NCI-H2196 treated with DMSO at 0.1 percent for 48 hours (cell line): ENCODE results near the gene POU6F2.

Experiments used
- DNase-seq: peaks from one replicate; lab custom pipeline; 2025; ENCODE audit not compliant: unreplicated experiment; lab: John Stamatoyannopoulos, UW

Gene POU6F2

DNA sequence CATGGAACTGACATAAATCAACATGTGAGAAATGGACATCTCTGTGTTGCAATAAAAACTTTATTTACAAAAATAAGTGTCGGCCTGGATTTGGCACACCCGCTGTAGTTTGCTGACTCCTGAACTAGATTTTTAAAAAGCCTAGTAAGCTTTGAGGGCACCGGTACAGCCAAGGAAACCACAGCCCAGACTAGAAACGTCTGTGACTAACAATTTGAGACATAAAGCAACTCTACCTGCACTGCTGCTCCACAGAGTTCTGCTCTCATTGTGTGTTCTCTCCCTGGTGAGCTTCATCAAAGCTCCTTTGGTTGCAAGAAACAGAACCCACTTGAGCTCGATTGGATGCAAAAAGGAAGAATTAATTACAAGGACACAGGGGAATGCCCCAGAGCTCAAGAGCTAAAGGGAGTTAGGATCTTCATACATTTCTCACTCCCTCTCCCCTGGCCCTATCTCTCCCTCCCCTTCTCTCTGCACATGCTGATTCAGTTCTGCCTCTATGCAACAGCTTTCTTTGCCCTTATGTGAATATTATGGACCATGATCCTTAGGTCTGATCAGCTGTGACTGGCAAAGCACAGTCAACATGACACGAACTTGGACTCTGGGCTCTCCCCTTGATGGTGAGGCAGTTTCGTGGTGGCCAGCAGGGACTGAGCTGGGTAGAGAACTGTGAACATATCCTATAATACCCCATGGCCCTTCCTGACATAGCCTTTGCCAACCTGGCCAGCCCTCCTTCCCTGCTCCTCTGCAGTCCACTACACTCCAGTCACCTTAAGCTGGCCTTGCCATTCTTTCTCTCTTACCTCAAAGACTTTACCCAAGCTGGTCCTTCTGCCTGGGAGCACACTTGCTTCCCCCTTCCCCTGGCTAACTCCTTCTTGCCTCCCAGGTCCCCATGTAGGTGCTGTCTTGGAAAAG lies 511.0 kb downstream of the POU6F2 start:
- DNase-seq: no peak

DNA sequence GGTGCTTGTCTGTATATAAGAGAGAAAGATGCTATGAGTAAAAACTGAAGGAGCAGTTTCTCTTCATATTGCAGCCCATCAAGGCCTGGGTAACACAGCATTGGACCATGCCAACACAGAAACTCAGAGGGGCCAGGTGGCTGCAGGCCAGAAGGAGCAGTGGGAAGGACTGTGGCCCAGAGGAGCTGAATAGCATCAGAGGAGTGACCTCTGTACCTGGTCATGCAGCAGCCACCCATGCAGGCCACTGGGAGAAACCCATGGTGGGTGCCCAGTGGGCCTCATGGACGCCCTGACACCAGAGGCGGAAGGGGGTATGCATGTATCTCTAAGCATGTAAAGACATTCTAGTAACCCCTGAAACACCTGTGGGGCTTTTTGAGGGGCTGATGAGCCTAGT lies 512.6 kb downstream of the POU6F2 start:
- no peak for DNase-seq

DNA sequence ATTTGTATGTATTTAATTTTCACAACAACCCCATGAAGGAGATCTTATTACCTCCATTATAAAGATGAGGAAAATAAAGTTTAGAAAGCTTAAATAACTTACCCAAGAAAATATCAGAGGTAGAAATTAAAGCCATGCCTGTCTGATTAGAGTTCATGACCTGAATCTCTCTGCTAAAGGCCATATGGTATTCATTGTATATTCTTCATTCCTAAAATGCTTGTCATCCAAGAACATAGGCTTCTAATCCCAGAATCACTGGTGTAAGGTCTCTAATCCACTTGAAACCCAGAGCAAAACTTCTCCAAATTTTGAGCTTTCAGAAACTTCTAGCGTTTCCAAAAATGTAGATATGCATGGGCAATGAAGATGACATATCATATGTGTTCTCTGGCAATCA lies 516.2 kb downstream of the POU6F2 start:
- no peak for DNase-seq

DNA sequence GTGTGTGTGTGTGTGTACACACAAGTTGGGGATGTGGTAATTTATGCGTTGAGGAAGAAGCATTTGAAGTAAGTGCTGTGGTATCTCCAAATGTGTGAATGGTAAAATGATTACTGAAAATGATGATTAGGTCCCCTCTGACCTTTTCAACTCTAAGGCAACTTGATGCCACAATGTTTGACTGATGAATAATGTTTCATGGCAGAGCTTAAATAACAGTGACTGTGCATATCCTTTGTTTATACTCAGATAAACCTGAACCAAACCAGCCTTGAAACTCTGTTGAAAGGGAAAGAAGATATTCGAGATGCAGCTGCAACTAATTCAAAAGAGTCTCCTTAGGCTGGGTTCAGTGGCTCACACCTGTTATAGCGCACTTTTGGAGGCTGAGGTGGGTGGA lies 523.6 kb downstream of the POU6F2 start:
- DNase-seq: no peak

DNA sequence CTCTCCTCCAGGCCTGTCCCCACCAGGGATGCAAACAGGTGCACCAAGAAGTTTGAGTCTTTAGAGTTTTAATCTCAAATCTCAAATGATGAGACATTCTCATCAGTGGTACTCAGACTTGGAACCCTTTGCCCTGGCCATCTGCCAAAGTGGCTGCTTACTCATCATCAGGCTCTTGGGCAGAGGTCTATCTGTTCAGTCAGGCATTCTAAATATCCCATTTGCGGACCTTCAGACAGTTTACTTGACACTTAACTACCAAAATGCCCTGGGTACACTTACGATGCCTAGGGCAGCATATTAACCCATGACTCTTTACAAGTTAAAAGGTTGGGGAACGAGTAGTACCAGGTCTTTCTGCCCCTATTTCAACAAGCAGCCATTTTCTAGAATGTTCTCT lies 527.3 kb downstream of the POU6F2 start:
- no peak for DNase-seq

DNA sequence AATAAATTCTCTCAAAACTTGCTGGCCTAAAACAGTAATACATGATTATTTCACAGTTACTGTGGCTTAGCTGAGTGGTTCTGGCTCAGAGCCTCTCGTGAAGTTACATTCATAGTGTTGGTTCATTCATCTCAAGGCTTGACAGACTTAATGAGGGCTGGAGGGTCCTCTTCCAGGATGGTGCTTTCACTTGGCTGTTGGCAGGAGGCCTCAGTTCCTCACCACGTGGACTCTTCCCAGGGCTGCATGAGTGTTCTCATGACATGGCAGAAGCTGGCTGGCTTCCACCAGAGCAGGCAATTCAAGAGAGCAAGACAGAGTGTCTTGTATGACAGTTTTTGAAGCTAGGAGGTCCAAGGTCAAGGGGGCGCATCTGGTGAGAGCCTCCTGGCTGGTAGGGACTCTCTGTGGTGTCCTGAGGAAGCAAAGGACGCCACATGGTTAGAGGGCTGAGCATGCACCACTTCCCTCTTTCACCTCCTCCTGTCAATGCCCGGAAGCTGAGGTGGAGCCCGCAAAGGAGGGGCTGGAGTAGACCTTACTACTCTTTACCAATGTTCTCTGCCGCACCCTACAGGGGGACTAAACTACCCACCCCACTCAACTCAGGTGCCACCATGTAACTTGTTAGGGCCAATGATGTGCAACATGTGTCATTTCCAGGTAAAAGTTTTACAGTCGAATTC lies 530.3 kb downstream of the POU6F2 start:
- DNase-seq: no peak

DNA sequence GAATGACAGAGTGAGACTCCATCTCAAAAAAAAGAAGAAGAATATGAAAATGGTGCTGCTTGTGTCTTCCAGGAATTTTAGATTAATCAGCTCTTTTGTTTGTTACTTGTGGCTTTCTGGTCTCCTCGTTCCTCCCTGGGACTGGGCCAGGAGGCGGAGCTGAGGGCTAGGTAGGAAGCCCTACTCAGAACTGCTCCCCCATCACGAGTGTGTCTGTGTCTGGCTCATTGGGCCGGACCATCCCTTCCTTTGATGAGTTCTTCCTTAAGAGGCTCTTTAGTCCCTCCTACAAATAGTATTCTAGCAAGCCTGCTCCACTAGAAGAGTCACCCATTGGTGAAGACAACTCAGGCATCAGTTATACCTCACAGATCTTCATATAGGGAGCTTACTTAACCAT lies 531.7 kb downstream of the POU6F2 start:
- no peak for DNase-seq

DNA sequence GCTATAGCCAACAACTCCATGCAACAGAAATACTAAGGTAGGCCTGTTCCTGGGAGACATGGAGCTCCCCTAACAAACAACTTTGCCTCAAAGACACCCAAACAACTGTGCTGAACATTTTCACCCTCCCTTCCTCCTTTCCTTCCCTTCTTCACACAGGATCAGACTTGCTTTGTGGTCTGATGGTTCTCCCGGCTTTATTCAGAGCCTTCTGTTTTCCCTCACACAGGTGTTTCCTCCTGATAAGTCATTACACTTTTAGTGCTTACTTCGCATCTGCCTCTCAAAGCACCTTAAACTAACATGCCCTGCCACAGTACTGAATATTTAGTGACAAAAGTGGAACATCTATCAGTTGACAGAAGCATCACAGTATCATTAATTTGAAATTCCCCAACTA lies 532.2 kb downstream of the POU6F2 start:
- DNase-seq: no peak

DNA sequence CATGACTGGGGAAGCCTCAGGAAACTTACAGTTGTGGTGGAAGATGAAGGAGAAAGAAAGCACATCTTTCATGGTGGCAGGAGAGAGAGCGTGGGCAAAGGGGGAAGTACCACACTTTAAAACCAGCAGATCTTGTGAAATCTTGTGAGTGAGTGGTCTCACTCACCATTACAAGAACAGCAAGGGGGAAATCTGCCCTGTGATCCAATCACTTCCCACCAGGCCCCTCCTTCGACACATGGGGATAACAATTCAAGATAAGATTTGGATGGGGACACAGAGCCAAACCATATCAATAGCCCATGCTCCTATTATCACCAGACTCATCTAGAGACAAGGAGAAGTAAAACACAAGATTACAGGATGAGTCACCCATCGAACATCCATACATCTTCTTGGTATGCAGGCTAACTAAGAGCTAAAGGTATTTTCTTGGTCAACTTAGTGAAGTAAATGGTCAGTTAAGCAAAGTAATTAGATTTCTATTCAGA lies 533.2 kb downstream of the POU6F2 start:
- no peak for DNase-seq

DNA sequence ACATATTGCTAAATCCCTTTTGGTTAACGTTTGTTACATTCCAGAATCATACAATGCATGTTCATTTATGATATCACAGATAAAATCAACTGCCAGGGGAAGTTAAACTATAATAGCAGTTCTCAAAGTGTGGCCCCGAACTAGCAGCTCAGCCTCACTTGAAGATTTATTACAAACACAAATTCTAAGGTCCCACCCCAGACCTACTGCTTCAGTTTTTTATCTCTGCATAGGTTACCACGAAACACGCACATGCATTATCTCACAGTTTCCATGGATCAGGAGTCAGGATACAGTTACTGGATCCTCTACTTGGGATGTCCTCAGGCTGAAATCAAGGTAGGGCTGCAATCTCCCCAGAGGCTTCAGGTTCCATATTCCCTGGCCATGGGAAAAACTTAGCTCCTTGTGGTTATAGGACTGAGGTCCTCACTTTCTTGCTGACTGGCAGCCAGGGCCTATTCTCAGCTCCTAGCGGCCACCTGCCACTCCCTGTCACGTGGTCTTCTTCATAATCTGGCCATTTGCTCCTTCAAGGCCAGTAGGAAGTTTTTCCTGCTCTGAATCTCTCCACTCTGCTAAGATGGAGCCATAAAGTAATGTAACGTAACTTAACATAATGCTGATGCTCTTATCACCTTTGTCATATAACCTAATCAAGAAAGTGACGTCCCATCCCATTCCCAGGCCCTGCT lies 538.0 kb downstream of the POU6F2 start:
- DNase-seq: no peak

DNA sequence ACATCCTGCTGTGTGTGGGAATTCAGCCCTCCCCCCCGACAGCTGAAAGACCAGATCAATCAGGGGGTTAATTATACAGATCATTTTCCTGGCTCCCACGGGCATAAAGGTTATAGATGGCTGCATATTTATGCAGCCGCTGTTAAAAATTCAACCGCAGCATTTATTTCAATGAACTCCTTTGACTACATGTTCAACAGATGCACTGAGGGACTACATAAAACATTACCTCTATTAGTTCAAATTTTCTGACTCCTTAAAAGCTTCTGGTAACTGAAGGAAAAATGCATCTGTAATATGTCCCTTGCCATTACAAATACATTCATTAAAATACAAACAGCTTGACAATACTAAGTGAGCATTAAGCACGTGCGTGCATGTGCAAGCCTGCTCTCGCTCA lies 538.8 kb downstream of the POU6F2 start:
- DNase-seq: no peak

DNA sequence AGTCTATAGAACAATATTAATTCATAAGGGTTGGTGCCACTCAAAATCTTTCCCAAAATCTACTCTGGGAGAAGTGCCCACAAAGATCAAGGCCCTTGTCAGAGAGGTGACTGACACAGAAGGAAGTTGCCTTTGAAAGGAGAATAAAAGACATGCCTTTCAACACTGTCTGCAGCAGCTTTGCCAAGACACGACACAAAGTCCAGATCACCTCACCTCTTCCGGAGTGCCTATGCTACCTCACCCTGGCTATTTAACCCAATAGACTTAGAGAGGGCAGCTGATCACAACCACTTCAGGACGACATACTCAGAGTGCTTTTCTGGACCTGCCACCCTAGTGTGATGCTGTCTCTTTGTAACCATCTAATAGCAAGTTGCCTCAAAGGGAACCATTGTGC lies 539.5 kb downstream of the POU6F2 start:
- no peak for DNase-seq
